NCI-H524 (cell line): ENCODE measurements around the gene ADAM15.

ENCODE experiments used
- DNase-seq, 2 experiments: peaks; one replicate each; lab custom pipeline; 2025; lab: John Stamatoyannopoulos, UW

Gene ADAM15

DNA sequence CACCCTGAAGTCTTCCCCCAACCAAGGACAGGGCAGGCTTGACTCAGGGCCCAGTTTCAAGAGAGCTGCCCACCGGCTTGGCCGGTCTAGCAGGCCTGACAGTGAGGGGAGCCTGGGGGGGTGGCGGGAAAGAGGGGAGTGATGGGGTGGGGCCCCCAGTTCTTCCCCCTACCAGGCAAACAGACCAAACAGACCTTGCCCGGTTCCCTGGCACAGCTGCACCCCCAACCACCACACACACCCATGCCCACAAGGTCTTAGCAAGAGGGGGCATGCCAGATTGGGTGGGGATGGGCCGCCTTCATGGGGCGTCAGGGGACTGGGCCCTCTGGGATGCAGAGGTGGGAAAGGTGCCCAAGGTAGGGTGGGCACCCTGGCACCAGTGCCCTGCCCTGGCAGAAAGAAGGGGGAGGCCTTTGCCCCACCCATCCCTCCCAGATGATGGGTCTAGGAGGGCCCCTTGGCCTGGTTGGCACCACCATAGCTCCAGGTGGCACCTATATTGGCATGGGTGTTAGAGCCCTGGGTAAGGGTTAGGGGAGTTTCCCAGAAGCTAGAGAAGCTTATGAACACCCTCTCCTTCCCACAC, 39.6 kb upstream of the ADAM15 start:
- no peak for DNase-seq

DNA sequence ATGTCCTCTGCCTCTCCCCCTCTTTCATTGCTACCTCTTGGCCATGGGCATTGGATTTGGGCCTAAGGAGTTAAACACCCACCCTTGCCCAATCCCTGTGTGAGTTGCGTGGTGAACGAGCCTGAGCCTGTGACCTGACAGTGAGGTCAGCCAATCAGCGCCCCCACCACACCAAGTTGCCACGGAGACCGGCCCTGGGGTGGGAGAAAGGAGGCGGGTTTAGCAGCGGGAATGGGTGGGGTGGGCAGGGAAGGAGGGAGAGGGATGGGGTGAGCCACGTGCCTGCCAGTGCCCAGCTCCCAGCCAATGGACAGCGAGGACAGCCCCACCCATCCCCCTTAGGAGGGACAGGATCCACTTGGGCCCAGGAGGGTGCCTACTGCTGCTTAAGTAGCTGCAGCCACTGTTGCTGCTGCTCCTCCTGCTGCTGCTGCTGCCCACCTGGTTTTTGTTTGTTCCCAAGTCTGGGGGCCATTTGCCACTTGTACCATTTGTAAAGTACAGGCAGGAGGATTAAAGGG, 39.0 kb upstream of the ADAM15 start:
- peak; percentile 97 to 98 for DNase-seq

DNA sequence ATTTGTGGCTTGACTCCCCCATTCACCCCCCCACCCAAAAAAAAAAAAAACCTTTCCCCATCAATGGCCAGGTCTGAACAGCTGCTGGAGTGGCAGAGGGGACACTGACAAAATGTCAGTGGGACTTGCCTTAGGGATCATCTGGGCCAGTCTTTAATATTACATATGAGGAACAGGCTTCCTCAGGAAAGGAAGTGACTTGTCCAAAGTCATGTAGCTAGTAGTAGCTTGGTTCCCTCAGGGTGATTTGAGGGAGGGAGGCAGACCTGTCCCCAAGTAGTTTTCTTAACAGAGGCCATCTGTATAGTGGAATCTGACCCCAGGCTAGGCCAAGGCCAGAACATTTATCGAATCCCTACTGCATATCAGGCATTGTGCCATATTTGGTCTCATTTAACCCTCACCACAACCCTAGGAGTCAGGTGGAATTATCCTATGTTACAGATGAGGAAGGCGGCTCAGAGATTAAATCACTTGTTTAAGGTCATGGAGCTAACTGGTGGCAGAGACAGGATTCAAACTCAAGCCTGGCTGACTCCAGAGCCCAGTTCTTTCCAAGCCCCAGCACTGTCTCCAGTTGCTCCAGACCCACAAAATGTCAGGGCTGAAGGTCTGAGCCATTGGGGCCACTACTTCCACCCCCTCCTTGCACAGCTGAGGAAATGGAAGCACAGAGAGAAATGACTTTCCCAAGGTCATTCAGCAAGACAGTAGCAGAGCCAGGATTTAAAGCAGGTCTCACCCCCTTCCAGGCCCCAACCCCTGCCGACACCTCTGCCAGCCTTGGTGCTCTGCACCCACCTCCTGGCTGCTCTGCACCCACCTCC, 38.1 kb upstream of the ADAM15 start:
- no peak for DNase-seq

DNA sequence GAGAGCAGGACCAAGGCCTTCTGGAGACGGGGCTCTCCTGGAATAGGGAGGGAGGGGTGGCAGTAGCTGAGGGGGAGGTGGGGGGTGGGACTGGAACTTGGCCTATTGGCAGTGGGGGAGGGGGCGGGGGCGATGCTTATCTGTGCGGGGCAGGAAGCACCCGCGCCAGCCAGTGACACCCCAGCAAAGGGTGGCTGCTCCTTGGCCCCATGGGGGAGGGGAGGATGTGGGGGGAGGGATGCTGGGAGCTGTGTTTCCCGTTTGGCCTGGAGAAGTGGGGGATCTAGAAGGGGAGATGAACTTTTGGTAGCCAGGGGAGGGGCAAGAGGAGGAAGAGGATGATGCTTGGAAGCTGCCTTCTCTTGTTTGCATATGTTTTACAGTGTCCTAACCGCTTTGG, 37.5 kb upstream of the ADAM15 start:
- DNase-seq, result no peak

DNA sequence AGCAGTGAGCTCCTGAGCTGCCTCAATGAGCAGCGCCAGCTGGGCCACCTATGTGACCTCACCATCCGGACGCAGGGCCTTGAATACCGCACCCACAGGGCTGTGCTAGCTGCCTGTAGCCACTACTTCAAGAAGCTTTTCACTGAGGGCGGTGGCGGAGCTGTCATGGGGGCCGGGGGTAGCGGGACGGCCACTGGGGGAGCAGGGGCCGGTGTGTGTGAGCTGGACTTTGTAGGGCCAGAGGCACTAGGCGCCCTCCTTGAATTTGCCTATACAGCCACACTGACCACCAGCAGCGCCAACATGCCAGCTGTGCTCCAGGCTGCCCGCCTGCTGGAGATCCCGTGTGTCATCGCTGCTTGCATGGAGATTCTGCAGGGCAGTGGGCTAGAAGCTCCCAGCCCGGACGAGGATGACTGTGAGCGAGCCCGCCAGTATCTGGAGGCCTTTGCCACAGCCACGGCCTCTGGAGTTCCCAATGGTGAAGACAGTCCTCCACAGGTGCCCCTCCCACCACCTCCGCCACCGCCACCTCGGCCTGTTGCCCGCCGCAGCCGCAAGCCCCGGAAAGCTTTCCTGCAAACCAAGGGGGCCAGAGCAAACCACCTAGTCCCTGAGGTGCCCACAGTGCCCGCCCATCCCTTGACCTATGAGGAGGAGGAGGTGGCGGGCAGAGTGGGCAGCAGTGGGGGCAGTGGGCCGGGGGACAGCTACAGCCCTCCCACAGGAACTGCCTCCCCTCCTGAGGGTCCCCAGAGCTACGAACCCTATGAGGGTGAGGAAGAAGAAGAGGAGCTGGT, 36.2 kb upstream of the ADAM15 start:
- DNase-seq, result no peak

DNA sequence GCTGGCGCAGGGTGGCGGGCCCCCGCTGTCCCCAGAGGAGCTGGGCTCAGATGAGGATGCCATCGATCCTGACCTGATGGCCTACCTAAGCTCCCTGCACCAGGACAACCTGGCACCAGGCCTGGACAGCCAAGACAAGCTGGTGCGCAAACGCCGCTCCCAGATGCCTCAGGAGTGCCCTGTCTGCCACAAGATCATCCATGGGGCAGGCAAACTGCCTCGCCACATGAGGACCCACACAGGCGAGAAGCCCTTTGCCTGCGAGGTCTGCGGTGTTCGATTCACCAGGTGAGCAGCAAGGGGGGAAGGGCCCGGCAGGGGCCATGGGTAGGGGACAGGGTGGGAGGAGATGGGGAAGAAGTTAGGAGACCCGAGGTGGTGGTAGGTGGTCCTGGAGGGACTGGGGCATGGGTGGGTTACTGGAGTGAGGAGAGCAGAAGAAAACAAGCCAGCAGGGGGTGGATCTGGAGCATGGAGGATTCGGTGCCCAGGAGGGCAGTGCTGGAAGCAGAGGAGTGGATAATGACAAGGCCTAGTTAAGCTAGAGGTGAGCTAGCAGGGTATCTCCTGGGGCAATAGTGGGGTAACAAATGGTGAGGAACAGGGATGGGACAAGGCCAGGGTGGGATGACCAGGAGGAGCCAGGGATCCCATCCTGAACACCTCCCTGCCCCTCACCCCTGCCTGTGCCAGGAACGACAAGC, 35.4 kb upstream of the ADAM15 start:
- DNase-seq, result no peak

DNA sequence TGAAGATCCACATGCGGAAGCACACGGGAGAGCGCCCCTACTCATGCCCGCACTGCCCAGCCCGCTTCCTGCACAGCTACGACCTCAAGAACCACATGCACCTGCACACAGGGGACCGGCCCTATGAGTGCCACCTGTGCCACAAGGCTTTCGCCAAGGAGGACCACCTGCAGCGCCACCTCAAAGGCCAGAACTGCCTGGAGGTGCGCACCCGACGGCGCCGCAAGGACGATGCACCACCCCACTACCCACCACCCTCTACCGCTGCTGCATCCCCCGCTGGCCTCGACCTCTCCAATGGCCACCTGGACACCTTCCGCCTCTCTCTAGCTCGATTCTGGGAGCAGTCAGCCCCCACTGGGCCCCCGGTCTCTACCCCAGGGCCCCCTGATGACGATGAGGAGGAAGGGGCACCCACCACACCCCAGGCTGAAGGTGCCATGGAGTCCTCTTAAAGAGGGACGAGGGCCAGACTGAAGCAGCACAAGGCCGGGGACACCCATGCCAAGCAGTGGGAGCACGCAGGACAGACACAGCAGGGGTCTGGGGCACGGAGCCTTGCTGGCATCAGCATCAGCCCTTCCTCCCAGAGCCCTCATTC, 34.8 kb upstream of the ADAM15 start:
- no peak for DNase-seq

DNA sequence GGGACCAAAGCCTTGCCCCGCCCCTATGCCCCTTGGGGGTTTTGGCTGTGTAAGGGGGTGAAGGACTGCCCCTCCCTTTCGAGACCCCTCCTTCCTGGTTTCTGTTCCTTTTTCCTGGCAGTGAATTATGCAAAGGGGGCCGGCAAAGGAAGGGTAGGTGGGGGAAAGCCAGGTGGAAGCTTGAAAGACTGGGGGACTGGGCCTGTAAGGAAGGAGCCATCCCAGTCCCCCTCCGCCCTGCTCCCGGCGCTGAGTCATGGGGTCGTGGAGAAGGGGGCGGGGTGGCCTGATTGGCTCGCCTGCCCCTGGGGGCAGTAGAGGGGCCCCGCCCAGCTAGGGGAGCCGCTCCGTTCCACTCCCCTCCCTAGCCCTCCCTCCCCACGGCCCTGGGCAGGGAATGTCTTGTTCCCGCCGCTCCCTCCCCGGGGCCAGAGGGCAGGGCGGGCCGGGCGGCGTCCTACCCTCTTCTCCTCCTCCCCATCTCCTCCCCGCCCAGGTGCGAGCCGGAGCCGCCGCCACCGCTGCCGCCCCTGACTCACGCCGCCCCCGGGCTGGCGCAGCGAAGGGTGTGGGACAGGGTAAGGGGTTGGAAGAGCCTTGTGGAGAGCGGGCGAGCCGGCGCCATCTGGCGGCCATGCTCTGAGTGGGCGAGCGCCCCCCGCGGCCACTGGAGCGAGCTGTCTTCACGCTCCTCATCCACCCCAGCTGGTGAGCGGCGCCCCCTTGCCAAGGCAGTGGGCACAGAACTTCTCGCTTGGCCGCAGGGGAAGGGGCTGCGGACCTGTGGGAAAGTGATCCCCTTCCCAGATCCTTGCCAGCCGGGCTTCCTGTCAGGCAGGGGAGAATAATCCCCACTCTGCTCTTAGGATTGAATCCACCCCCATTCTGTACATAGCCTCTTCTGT, 33.8 kb upstream of the ADAM15 start:
- DNase-seq, result peak; percentile 72 to 86

DNA sequence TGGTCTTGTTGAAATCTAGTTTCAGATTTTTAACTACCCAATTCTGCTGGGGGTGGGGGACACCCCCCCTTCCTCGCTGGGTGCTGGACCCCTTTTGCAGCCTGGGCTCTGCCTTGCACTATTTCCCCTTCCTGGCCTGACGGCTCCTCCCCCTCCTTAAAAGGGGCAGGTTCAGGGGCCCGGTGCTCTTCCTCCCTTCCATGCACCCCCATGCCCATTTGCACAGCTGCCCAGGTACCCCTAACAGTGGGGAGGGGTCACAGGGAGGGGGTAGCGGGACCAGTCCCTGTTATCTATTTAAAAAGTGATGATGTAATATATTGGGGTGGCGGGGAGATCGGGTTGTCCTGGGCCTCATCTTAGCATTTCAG, 33.2 kb upstream of the ADAM15 start:
- DNase-seq, result no peak

DNA sequence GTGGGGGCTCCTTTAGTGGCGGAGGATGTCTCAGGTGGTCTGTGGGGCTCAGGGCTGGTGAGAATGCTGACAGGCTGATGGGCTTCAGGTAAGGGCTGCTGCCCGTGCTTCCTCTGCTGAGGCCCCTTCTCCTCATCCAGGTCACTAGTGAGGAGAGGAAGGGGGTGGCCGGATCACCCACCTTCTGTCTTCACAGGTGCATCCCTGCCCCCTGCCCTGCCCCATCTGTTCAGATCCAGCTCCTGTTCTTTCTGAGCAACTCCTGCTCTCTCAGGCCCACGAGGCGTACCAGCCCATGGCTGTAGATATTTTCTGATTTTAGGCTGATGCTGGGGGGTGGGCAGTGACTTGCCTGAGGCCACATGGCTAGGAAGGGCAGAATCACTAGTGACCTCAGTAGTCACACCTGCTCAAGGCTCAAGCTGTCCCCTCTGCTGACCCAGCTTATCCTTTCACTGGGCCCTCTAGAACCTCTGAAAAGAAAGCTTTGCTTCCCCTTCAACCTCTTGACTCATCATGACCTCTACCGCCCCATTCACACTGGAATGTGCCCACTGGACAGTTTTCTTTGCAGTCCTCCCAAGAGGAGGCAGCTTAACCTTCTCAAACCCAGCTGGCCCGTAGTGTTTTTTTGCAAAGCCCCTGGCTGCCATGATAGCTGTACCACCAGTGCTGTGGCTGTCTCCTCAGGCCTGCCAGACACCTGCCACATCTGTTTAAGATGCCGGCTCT, 32.3 kb upstream of the ADAM15 start:
- peak in 1 of 2 experiments; percentile 44 for DNase-seq

DNA sequence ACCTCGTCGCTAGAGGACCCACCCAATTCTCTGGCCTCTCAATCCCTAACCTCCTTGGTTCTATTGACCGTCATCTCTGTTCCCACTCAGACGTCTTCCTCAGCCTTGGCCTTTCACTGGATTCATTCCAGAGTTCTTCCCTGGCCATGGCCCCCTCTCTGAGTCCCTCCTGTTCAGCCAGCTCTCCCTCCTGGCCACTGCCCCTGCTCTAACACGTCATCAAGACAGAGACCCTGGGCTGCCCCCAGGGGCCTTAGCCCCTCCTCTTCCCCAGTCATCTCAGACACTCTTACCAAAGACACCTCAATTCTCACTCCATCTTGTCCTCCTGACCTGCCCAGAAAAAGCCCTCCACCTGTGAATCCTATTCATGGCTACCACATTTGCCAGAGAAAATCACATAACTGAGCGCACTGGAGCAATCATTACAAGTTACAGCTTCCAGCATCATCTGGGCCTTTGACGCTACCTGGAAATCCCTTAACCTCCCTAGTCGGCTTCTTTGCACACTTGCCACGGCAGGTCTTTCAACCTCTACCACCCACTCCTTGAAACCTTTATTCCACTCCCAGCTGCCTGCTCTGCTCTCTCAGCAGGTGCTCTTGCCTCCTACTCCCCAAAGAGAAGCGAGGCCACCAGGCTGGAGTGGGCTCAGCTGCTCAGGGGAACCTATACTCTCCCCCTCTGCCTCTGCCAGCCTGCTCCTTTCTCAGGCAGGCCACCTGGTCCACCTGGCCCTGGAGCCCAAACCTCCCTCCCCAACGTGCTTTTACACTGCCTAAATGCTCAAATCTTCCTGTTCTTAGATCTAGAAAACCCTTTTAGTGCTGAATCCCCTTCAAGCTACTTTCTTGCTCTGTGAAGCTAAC, 31.5 kb upstream of the ADAM15 start:
- no peak for DNase-seq

DNA sequence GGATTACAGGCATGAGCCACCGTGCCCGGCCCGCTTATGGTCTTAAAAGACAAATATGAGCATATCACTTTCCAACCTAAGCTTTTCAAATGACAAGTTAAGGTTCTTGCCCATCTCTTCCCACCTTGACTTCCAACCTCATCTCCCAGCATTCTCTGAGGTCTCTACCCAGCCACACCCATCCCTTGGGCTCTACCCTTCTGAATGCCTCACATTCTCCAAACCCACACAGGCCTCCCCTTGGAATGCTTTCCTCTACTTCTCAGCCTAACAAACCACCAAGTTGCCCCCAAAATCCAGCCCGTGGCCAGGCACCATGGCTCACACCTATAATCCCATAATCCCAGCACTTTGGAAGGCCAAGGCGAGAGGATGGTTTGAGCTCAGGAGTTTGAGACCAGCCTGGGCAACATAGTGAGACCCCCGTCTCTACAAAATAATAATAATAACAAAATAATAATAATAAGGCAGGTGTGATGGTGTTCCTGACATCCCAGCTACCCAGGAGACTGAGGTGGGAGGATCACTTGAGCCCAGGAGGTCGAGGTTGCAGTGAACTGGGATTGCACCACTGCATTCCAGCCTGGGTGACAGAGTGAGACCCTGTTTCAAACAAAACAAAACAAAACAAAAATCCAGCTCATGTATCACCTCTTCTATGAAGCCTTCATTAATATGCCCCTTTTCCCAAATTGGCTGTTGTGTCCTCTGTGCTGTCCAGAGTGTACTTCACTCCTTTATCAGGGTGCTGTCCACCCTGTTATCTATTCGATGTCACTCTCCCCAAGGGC, 28.8 kb upstream of the ADAM15 start:
- DNase-seq, result no peak

DNA sequence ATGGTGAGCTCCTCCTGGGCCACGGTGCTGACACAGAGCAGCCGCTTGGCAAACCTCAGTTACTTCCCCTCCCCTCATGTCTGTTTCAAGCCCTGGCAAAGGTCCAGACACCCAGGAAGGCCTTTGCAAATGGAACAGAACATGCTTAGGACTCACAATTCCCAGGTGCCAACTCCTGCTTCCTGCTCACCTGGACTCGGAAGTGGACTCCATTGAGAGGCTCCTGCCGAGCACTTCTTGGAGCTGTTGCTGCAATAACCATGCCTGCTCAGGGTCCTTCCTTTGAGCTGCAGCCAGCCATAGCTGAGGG, 28.2 kb upstream of the ADAM15 start:
- DNase-seq, result no peak

DNA sequence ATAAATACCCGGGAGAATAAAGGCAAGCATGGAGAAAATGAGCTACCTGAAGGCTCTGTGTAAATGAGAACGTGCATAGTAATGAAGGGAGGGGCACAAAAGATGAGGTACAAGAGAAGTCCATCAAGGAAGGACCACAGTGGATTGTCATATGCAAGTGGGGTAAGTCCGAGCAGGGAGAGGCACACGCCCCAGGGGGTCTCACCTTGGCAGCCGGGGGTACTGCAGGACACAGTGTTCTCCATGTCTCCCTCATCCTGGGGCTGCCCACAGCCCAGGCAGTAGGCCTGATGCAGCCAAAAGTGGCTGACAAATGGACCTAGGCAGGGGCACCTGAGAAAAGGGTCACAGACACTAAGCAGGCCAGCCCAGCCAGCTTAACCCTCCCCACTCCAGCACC, 27.5 kb upstream of the ADAM15 start:
- no peak for DNase-seq

DNA sequence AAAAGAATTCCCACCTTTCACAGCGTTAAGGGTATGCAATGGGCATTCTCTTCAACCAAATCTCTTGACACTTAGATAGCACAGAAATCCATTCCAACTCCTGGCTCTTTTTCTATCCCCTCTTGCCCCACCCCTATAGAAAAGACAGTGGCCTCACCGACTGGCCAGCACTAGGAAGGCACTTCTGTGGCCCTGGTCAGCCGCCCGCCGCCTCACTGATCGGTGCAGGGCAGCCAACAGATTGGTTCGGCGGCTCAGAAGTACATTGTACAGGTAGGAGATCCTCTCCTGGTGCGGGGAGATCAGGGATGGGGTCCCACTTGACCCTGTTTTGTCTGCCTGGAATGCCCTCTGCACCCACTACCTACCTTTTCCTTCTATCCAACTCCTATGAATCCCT, 26.8 kb upstream of the ADAM15 start:
- DNase-seq, result no peak

DNA sequence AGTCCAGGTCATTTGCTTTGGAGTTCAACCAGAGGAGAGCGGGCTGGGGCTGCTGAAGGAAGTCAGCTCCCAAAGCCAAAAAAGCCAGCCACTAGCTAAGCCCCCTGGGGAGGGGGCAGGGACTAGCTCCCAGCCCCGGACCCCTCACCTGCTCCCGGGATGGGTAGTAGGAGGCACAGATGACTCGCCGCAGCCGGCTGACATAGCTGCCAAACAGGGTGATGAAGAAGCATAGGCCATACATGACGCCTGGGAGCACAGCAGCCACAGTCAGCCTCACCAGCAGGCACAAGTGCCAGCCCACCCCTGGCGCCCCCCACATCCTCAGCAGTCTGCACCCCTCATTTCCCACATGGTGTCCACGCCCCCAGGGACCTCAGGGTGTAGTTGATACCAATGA, 25.0 kb upstream of the ADAM15 start:
- no peak for DNase-seq

DNA sequence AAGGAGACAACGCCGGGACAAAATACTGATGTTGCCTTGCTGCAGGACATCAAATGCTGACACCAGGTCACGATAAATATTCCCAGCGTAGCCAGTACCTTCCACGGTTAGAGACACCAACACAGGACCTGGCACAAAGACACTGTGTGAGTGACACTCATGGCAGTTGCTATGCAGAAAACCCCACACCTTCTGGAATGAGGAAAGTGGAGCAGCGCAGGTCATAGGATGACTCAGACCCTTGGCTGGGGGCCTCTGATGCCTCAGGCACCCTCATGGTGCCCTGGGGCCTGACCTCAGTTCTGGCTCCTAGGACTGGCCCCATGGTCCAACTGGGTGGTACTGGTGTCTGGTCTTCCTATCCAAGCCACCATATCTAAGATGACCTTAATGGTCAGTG, 24.5 kb upstream of the ADAM15 start:
- no peak for DNase-seq

DNA sequence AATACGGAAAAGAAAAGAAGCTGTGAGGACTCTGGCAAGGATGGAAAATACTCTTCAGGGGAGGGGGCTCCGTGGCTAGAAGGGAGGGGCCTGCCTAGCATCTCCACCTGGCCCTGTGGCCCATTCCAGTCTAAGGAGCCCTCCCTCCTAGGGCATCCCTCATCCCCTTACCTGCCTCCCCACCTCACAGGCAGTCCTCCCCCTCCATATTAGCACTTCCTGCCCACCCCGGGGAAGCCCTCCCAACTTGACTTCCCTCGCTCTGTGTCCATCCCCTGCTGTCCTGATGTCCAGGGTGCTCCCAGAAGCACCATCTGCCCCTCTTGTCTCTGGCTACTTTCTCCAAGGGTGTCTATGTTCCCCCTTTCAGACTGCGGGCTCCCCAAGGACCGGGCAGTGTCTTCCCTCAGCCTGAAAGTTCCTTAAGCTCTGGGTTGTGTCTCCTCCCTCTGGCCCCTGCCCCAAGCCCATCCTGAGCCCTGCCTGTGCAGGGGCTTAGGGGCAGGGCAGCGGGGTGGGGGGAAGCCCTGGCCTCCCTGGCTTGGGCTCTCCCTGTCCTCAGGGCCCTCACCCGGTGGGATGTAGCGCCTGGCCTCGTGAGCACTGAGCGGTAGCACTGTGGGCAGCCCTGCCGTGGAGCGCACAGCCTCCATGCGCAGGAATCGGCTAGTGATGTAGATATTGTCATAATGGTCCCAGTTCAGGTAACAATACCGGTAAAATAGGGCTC, 21.4 kb upstream of the ADAM15 start:
- DNase-seq, result no peak
